IPS-15b (cell line): ENCODE results near the gene SLC6A13.

Experiments used
- H3K27me3 ChIP-seq: one replicate; pipeline ENCODE4 v1.6.1; 2013; ENCODE audit warnings: low read length; ENCODE audit not compliant: control insufficient read depth, insufficient read depth
- H3K36me3 ChIP-seq: one replicate; pipeline ENCODE4 v1.6.1; 2013; ENCODE audit warnings: low read length; ENCODE audit not compliant: control insufficient read depth, insufficient read depth
- H3K4me1 ChIP-seq: one replicate; pipeline ENCODE4 v1.6.1; 2013; ENCODE audit warnings: mild to moderate bottlenecking, low read length; ENCODE audit not compliant: control insufficient read depth, insufficient read depth
- H3K4me3 ChIP-seq: one replicate; pipeline ENCODE4 v1.5.1; 2013; ENCODE audit warnings: low read depth, low read length
- H3K9ac ChIP-seq: one replicate; pipeline ENCODE4 v1.6.1; 2013; ENCODE audit warnings: low read depth, mild to moderate bottlenecking, low read length
- H3K9me3 ChIP-seq: one replicate; pipeline ENCODE4 v1.6.1; 2013; ENCODE audit warnings: mild to moderate bottlenecking, low read length; ENCODE audit not compliant: control insufficient read depth, insufficient read depth

Gene SLC6A13

DNA sequence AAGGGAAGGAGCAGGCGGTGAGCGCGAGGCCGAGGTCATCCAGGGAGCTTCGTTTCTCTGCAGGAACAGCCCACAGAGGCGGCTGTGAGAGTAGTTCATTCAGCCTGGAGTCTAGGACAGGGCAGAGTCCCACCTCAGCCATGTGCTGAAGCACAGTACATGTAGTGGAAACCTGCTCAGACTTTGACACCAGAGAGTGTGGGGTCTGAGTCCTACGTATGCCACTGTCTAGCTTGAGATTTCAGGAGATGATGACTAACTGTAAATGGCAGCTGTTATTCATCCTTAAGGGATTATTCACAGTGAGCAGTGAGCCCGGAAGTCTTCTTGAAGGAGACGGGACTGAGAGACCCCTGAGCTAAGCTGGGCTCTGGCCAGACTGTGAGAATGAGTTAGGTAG lies 938 bp upstream of the SLC6A13 start:
- Histone ChIP-seq H3K9ac (no peak overlapping the region), H3K9me3 (no peaks in the 10 kb centered on the region), H3K27me3 (no peaks in the 10 kb centered on the region), H3K36me3 (no peaks in the 10 kb centered on the region), H3K4me3 (no peak overlapping the region), H3K4me1 (peaks cover 4% of the 10 kb centered on the region)

DNA sequence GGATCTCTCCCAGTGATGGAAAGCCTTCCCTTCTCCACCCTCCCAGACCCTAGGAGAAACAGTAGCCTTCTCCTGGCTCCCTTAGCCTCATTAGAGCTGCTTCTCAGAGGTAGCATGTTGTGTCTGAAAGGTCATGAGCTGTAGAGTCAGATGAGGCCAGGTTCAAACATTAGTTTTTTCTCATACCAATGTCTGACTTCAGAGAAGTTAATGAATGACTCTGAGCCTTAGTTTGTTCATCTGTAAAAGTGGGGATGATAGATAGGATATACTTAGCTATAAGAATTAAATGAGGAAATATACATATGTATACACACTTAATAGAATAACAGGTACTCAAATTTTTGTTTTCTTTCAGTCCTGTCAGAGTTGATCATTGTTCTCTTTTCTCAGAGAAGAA lies 523 bp downstream of the SLC6A13 start:
- Histone ChIP-seq H3K4me3 (no peak overlapping the region), H3K36me3 (no peaks in the 10 kb centered on the region), H3K27me3 (no peaks in the 10 kb centered on the region), H3K9me3 (no peaks in the 10 kb centered on the region), H3K4me1 (peaks cover 4% of the 10 kb centered on the region), H3K9ac (no peak overlapping the region)

DNA sequence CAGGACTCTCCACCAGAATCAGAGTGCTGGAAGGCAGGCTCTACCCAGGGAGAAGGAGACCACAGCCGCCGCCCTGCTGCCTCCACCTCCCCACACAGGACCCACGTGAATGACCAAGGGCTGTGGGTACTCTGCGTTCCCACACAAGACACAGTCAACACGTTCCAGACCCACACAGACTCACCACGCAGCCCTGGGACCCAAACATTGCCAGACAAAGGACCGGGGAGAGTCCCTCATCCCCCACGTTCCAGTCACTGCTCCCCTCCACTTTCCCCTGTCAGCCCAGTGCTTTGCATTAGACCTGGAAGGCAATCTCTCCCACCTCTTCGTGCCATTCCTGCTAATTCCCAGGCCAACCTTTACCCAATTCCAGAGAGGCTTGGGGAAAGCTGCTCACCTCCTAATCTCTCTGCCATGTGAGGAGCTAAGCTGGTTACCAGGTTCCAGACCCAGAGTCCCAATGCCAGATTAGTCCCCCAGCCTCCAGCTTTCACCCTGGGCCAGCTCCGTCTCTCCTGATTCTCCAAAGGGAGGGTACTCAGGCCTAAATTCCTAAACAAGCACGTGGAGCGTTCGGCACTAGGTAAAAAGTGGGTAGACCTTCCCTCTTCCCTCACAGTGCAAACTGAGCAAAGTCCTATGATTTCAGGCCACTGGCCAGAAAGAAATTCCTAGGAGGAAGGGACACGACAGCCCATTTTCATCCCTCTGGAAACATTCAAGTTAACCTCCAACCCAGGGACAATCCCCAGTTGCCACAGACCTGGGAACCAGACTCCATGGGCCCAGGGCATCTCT lies 4.9 kb downstream of the SLC6A13 start:
- H3K9ac ChIP-seq: no peak overlapping the region
- H3K27me3 ChIP-seq: no peaks in the 10 kb centered on the region
- no peaks in the 10 kb centered on the region for H3K9me3 ChIP-seq
- H3K36me3 ChIP-seq: no peaks in the 10 kb centered on the region
- no peak overlapping the region for H3K4me3 ChIP-seq
- peaks cover 4% of the 10 kb centered on the region for H3K4me1 ChIP-seq

DNA sequence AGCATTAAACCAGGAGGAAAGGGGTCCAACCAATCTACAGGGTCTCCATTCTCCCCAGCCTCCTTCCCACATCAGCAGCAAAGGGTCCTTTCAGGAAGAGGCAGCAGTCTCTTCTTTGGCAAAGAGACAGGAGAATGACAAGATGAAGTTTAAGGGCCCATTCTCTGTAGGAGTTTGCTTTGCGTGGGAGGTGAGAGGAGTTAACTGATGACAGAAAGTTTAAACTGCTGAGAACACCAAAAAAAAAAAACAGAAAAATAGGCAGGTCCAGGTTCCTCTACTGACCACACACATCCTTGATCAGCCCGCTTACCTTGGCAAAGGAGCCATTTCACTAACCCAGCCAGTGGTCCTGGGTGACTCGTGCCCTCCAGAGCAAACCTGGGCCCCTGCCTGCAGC lies 5.7 kb downstream of the SLC6A13 start:
- H3K4me1 ChIP-seq: no peaks in the 10 kb centered on the region
- no peaks in the 10 kb centered on the region for H3K9me3 ChIP-seq
- no peak overlapping the region for H3K4me3 ChIP-seq
- H3K9ac ChIP-seq: no peak overlapping the region
- no peaks in the 10 kb centered on the region for H3K27me3 ChIP-seq
- H3K36me3 ChIP-seq: no peaks in the 10 kb centered on the region

DNA sequence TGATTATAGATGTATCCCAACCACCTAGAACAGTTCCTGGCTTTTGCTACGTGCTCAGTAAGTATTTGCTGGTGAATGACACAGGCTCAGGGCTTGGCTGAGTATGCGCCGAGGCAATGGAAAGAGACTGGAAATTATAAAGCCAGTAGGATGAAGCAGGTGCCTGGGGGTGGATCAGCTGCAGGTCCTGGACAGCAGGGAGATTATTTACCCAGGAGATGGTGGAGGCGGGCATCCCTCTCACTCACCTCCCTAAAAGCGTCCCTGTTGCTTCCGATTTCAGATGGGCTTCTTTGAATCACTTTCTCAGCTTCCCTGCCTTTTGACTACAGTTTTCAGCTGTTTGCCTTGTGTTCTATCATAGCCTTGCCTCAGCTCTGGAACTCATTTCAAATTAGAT lies 6.4 kb downstream of the SLC6A13 start:
- Histone ChIP-seq H3K27me3 (no peaks in the 10 kb centered on the region), H3K36me3 (no peaks in the 10 kb centered on the region), H3K4me1 (no peaks in the 10 kb centered on the region), H3K9ac (no peak overlapping the region), H3K9me3 (no peaks in the 10 kb centered on the region), H3K4me3 (no peak overlapping the region)

DNA sequence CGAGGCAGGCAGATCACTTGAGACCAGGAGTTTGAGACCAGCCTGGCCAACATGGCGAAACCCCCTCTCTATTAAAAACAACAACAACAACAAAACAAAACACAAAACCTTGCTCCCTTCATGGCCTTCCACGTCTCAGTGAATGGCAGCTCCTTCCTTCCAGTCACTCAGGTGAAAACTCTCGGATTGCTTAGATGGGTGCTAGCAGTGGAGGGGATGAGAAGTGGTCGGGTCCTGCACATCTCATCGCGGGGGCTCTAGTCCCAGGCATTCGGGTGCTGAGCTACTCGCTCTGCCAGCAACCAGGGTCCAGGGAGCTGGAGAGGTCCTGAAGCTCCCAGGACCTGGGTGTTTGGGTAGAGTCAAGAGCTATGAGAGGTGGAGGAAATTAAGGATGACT lies 7.7 kb downstream of the SLC6A13 start:
- Histone ChIP-seq H3K36me3 (no peaks in the 10 kb centered on the region), H3K9me3 (no peaks in the 10 kb centered on the region), H3K9ac (no peak overlapping the region), H3K27me3 (no peaks in the 10 kb centered on the region), H3K4me1 (no peaks in the 10 kb centered on the region), H3K4me3 (no peak overlapping the region)

DNA sequence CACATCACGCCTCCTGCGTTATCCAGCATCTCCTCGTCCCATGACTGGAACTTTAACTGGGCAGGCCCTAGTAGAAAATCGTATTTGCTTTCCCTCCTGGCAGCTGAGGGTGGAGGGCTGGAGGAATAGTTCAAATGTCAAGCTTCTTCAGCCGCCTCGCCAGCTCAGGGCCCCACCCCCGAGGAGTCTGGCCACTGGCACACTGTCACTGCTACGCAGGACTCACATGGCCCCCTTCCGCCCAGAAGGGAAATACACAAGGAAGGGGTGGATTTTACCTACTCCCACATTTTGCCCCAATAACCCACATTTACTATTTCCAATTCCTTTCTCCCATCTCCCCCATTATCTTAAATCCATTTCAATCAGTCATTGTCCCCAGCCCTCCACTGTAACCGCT lies 8.6 kb downstream of the SLC6A13 start:
- H3K4me1 ChIP-seq: no peaks in the 10 kb centered on the region
- no peaks in the 10 kb centered on the region for H3K27me3 ChIP-seq
- no peak overlapping the region for H3K4me3 ChIP-seq
- no peak overlapping the region for H3K9ac ChIP-seq
- no peaks in the 10 kb centered on the region for H3K36me3 ChIP-seq
- no peaks in the 10 kb centered on the region for H3K9me3 ChIP-seq

DNA sequence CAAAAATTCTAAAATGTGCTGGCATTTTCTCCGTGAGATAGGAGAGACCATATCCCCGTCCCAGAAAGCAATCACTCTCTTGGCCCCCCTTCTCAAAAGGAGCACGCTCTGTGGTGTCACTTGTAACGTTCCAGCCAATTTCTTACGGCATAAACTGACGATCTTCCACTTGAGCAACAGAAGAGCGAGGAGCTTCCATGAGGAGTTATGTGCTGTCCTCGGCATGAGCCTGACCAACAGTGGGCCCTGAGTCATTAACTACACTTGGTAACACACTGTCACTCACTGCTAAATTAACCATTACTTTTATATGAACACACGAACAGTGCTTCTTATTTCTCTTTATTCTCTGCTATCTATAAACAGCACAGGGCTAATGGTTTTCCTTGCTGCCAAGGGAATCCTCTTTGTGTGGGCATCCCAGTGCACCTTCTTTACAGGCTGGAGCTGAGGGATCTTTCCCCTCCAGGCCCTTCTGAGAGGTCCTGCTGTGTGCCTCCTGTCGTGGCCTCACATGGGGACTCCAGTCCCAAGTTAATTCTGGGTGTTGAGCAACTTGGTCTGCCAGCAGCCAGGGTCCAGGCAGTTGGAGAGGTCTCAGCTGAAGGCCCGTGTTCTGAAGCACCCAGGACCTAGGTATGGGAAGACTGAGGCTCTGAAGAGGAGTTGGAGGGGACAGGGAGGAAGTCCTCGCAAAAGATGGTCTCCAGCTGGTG lies 9.4 kb downstream of the SLC6A13 start:
- no peak overlapping the region for H3K4me3 ChIP-seq
- H3K4me1 ChIP-seq: no peaks in the 10 kb centered on the region
- no peaks in the 10 kb centered on the region for H3K36me3 ChIP-seq
- no peaks in the 10 kb centered on the region for H3K9me3 ChIP-seq
- no peak overlapping the region for H3K9ac ChIP-seq
- H3K27me3 ChIP-seq: no peaks in the 10 kb centered on the region

DNA sequence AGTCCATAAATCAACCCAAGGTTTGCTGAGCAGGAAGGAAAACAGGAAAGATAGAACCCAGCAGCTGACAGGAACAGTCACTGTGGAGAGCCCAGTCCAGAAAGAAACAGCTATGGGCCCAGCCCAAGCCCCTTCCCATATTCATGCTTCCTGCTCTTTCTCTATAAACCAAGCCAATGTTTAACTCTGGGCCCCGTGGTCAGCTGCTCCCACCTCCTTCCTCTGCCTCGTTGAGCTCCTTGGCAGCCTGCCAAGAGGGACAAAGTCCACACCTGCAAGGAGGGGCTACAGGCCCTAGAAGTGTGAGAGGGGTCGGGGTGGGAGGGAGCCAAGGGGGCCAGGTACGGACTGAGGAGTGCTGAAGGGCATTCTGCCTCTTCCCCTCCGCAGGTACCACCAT lies 10.0 kb downstream of the SLC6A13 start:
- no peaks in the 10 kb centered on the region for H3K9me3 ChIP-seq
- H3K4me1 ChIP-seq: no peaks in the 10 kb centered on the region
- no peak overlapping the region for H3K9ac ChIP-seq
- no peaks in the 10 kb centered on the region for H3K27me3 ChIP-seq
- H3K36me3 ChIP-seq: no peaks in the 10 kb centered on the region
- no peak overlapping the region for H3K4me3 ChIP-seq

DNA sequence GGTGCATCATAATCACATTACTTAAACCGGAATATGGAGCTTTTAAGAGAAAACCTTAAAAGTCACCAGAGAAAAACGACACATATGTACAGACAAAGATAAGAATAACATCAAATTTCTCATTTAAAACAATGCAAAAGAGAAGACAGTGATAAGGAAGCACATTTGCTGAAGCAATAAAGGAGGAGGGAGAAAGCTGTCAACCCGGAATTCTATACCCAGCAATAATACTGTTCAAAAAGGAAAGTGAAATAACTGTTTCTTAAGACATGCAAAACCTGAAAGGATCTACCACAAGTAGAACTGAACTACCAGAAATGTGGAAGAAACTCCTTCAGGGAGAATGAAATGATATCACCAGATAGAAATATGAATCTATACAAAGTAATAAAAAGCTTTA lies 15.4 kb downstream of the SLC6A13 start:
- Histone ChIP-seq H3K27me3 (no peaks in the 10 kb centered on the region), H3K9me3 (no peaks in the 10 kb centered on the region), H3K36me3 (no peaks in the 10 kb centered on the region), H3K9ac (no peak overlapping the region), H3K4me3 (no peak overlapping the region), H3K4me1 (no peaks in the 10 kb centered on the region)

DNA sequence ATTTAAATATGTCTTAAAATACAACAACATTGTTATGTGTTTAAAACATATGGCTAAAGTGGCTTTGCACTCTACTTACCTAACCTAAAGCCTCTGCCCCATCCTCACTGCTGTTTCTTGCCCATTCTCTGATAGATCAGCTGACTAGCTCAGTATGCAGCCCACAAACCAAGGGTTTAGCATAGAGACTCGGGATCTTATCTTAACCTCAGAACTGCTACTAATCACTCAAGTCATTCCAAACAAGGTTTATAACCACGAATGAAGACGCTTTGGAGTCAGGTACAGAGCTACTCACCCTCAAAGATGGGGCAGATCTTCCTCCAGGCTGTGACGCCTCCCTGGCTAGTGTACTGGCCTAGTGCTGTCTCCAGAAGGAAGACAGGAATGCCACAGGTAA lies 19.3 kb downstream of the SLC6A13 start:
- Histone ChIP-seq H3K27me3 (no peaks in the 10 kb centered on the region), H3K4me1 (no peaks in the 10 kb centered on the region), H3K9me3 (no peaks in the 10 kb centered on the region), H3K9ac (no peak overlapping the region), H3K4me3 (no peak overlapping the region), H3K36me3 (no peaks in the 10 kb centered on the region)

DNA sequence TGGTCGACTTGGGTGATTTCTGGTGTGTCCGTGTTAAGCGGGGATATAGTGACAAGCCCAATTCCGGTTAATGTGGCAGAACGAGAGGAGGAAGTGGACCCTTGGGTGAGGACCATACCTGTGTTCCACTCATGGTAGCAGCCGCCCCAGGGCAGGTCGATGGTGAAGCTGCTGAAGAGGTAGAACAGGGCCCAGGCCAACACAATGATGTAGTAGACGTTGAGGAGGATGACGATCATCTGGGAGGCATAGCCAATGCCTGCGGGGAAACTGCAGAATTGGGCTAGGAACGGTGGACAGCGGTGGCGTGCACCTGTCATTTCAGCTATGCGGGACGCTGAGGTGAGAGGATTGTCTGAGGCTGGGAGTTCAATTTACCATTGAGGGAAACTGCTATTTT lies 20.1 kb downstream of the SLC6A13 start:
- Histone ChIP-seq H3K4me3 (no peak overlapping the region), H3K9me3 (no peaks in the 10 kb centered on the region), H3K4me1 (no peaks in the 10 kb centered on the region), H3K27me3 (no peaks in the 10 kb centered on the region), H3K9ac (no peak overlapping the region), H3K36me3 (no peaks in the 10 kb centered on the region)
